ENCODE measurements around the gene ACE2.

ACE2 gene

DNA sequence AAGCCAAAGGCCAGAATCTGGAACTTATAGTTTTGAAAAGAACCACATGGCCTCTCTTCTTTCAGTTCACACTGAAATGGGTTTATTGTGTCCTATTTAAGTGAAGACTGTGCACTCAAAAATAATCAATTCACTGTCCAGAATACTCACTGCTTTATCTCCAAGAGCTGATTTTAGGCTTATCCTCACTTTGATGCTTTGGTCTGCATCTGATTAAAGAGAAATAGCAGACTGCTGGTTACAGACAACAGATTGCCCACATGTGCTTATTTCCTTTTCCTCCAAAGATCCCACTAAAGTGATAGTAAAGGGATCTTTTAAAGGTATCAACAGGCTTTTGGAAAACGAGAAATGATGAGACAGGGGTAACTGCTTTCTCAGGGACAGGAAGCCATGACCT, 30.6 kb downstream of the ACE2 start:
- no peak for DNase-seq

DNA sequence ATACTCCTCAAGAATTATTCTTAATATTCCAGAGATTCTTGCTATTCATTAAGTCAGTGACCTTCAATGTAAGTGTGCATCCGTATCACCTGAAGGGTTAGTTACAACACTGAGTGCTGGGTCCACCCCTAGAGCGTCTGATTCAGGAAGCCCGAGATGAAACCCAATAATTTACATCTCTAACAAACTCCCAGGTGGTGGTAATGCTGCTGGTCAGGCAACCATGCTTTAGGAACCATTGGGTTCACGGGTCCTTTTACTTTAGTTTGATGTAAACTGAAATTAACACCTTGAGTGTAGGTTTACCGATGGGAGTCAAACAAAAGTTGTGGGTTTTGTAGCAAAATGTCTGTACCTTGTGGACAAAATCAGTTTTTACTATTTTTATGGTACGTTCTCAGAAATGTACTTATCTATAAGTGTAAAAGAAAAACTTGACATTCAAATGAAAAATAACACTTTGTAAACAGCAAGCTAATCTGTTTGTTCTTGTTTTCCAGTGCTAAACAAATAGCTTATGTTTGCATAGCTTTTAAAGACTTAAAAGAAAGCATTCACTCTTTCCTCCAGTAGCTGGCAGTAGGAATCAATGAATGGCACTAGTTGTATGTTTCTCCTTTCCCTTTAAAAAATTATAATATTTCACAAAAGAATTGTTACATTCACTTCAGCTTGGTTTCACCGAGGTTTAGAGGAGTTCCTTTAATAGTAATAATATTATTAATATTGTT, 32.7 kb downstream of the ACE2 start:
- DNase-seq = no peak

DNA sequence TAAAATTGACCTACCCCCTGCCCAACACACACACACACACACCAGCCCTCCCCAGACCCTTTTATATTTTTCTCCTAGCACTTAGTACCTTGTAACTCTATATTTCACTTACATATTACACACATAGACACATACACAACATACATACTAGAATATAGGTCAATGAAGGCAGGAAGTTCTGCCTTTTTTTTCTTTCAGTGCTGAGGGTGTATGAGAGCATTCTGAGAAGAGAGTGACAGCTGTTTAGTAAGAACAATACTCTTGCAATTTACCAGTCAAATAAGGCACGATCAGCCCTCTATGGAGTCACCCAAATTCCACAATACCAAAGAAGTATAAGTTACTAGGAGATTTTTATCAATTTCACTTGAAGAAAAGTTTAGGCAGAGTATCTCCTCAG, 33.5 kb downstream of the ACE2 start:
- no peak for DNase-seq

DNA sequence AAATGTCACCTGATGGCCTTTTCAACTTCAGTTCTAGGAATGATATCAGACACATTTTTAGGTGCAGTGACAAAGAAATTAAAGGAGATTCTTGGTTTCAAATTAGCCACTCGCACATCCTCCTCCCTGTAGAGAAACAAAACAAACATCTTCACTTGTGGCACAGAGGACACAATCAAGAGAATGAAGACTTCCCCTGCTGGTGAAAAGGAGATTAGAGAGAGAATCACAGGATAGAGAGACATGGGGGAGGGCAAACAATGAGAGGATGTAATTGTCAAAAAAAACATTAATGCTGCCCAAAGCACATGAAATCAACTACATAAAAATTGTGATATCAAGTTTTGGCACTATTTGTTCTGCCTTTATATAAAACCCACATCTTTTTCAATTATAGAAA, 34.5 kb downstream of the ACE2 start:
- DNase-seq = no peak

DNA sequence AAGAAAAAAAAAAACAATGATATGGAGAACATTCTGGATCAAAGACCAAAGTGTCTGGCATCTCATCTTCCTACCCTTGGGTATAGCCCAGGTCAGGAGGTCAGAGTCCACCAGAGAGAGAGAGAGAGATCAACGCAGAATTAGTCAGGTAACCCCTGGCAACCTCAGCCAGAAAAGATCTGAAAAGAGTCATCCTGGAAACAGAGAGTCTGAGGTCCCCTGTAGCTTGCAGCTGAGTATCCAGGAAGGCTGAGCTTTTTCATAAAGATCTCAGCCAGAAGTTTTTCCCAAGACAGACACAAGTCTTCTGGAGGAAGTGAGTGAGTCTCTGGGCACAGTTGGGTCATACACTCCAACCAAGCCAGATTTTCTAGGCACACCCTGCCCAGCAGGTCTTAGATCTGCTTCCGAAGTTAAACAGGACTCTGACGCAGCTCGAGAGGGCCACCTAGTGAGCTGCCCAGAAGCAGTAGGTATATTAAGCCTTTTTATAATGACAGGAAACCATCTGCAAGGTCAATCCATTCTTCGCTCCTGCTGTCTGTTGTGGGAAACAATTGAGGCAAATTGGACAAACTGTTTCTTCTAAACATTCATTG, 35.7 kb downstream of the ACE2 start:
- DNase-seq = no peak

DNA sequence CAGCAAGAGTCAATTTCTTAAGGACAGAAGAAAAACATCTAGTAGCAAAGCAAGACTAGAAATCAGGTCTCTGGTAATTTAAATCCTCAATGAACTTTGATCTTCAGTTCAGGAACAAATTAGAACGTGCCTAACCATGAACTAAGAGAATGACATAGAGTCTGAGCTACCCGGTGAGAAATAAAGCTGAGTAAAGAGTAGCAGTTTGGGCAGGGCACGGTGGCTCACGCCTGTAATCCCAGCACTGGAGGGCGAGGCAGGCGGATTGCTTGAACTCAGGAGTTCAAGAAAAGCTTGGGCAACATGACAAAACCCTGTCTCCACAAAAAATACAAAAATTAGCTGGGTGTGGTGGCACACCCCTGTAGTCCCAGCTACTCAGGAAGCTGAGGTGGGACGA, 37.7 kb downstream of the ACE2 start:
- DNase-seq = no peak

DNA sequence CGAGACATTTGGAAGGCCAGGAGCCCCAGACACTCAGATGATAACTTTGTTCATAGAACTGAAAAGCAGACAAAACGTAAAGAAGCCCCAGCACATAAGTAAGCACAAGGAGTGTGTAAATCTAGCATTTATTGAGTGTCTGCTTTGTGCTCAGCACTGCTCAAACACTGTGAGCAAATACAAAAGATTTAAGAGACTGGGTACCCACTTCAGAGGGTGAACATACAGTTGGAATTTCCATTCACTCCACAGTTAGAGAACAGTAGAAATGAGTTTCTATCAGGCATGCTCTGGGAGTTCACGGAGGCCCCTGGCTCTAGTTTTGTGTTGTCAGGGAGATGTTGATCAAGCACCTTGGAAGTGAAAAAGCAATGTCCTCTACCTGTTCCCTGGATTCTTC, 39.8 kb downstream of the ACE2 start:
- no peak for DNase-seq

DNA sequence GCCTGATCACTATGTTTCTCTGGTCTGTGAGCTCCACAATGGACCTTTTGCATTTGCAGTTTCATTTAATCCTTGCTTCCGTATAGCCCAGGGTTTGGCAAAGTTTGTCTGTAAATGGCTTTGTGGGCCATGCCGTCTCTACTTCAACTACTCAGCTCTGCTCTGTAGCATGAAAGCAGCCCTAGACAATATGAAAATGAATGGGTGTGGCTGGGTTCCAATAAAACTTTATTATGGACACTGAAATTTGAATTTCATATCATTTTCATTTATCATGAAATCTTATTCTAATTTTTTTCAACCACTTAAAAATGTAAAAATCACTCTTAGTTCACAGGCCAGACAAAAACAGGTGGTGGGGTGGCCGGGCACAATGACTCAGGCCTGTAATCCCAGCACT, 41.5 kb downstream of the ACE2 start:
- no peak for DNase-seq

DNA sequence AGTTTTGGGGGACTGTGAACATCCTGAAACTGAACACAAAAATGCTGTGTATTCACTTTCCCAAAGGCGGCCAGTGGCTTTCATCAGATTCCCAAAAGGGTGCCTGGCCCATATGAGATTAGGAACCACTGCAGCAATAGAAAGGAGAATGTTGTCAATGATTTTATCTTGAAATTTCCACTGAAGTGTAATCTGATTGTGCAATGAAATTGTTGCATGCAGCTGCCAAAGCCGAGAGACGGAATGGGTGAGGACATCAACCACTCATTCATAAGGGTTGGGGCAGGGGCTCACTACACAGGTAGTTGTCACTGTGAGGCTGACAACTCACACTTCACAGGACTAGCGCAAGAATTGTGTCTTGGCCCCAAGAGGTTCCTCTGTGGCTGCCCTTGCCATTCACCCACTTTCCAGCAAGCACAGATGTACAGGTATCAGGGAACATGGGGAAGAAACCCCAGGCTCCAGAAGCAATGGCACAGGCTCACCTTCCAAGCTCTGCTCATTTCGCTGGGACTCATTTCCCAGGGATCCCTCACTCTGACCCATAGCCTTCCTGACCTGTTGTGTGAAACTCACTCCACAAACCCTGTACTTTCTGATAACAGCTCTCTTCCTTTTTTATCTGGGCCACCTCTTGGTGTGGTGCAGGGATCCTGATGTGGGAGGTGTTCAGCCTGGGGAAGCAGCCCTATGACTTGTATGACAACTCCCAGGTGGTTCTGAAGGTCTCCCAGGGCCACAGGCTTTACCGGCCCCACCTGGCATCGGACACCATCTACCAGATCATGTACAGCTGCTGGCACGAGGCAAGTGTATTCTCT, 51.4 kb downstream of the ACE2 start:
- no peak for DNase-seq

DNA sequence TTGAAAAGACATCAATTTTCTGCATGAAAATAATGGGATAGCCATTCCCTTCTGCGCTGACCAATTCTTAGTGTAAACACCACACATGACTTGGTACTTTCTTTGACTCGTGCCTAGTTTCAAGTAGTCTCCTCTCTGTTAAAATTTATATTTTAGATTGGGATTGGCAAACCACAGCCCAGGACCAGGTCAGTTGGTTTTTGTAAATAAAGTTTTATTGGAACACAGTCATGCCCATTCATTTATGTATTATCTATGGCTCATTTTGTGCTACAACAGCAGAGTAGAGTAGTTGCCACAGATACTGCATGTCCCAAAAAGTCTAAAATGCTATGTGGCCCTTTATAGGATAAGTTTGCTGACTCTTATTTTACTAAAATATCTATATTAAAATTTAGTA, 53.4 kb downstream of the ACE2 start:
- DNase-seq = no peak

DNA sequence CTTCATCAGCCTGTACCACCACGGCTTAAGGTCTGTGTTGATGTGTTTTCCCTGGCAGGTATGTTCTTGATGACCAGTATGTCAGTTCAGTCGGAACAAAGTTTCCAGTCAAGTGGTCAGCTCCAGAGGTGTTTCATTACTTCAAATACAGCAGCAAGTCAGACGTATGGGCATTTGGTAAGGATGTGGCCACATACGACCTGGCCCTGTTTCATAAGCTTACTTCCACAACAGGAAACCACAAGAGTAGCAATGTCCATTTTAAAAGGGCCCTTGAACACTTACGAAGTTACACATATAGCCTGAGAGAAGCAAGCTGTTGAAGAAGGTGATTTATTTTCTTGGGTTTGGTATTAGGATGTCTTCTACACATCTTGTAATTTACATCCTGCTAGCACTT, 54.0 kb downstream of the ACE2 start:
- no peak for DNase-seq

DNA sequence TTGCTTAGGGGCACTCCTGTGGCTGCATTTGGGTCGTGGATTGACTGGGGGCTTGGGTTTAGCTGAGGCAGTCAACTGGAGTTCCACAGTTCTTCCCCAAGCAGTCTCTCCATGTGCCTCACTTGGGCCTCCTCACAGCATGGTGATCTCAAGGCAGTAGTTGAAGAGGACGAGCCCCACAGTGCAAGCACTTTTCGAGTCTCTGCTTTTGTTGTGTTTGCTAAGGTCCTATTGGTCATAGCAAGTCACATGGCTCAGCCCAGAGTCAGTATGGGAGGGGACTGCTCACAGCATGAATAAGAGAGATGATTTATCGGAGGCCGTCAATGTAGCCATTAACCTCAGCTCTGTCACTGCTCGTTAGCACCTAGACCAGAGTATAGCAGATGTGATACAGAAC, 70.4 kb downstream of the ACE2 start:
- DNase-seq = no peak

DNA sequence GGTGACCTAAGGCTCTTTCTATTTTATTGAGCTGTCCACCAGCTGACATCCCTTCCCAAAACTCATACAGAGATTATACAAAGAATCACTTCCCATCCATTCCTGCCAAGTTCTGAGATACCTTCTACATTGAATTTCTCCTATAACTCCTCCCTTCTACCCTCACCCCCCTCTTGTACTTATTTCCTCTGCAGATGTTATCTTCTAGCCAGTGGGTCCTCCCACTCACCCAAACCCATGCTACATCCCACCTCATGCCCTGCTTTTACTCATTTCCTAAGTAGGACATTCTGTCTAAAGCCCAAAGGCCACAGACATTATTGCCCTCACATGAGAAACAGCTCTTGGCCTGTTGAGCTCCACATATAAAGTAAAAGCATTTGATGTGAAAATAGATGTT, 71.6 kb downstream of the ACE2 start:
- DNase-seq = no peak

DNA sequence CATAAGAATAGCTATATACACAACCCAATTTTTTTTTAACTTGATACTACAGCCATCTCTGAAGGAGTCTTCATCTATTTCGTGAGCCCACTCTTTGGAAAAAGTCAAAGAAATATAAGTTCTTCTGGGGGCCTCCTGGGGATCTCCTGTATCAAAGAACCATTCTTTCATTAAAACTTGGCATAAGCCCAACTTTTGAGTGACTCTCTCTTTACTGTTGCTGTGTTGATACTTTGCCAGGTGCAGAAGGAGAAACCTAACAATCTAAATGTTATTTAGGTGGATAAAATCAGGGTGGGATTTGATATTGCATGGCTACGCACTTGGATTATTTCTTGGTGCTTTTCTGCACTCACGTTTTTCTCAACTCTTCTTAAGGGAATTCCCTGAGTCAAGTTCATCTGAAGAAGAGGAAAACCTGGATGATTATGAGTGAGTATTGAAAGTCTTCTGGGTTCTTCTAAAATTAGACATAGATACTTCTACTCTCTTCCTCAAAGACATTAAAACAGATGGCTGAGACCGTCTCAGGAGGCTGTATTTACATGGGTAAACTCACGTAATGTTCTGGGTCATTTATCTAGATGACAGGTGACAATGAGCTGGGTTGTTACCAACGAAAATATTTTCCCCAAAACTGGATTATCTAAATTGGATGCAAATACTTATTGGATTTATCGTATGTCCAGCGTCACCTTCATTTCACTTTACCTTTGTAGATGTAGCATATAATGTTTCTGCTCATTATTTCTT, 74.9 kb downstream of the ACE2 start:
- DNase-seq = no peak

DNA sequence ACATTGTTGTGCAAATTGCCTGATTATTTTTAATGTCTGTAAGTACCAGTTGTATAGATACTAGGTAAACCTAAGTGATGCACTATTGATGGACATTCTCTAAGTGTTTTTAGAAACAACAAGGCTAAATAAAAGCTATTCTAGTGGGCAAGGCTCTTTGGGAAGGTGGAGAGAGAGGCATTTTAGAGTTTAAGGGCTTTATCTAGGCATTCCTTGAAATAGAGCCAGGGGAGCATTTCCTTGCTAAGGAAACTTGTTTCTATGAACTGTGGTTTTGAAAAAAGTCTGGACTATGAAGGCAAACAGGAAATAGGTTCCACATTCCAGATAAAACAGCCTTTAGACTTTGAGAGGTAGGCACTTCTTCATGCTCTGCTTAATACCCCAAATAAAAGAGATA, 76.3 kb downstream of the ACE2 start:
- DNase-seq = no peak

DNA sequence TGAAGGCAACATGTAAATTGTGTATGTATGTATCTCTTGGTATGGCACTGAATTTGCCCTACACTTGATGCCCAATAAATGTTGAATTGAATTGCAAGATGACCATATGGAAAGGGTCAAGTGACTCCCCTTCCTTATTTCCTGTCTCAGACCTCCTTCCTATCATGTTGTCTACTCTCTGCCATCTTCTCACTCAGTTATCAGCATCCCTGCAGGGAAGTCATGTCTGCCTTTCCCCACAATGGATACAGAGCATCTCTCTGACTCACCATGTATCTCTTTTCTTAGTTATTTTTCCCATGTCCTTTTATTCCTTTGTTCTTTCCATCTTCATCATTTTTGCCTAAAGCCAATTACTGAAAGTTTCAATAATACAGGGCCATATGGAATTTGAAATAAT, 77.7 kb downstream of the ACE2 start:
- no peak for DNase-seq

DNA sequence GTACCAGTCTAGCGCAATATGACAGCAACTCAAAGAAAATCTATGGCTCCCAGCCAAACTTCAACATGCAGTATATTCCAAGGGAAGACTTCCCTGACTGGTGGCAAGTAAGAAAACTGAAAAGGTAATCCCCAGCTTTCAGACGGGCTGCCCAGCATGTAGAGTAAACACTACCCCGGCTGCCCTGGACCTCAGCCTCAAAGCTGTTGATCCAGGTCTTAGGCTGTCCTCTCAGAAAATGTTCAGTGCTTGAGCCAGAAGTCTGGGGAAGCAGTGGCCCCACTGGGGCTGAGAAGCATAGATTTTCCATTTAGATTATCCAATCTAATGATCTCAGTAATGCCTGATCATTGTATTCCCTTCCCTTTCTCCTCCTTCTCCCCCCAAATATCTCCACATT, 78.3 kb downstream of the ACE2 start:
- no peak for DNase-seq

DNA sequence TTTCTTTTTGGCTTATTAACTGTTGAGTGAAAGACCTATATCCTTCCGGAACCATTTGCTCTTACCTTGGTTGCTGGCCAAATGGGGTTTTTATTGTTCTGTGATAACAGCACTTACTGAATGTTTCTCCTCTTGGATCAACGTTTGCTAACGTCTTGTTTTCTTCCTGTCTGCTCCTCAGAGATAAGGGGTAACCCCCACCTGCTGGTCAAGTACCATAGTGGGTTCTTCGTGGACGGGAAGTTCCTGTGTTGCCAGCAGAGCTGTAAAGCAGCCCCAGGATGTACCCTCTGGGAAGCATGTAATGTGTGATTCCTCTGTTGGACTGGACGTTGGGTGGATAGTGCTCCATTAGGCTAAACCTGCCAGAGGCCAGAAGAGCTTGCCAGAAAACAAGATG, 84.8 kb downstream of the ACE2 start:
- DNase-seq = no peak

DNA sequence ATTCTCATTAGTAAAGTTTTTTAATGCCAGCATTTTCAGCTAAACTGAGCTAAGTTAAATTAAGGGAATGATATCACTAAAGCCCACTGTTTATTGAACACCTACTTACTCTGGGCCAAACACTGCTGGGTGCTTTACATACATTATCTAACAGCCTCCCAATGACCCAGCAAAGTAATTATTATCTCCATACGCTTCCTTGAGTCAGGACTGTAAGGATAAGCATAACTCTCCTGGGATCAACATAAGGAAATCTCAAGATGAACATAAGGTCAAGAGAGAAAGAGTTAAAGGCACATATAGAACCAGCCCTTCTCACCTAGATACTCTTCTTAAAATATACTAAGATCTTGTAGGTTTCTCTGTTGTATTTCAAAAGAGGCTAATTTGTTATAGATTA, 86.5 kb downstream of the ACE2 start:
- DNase-seq = no peak

DNA sequence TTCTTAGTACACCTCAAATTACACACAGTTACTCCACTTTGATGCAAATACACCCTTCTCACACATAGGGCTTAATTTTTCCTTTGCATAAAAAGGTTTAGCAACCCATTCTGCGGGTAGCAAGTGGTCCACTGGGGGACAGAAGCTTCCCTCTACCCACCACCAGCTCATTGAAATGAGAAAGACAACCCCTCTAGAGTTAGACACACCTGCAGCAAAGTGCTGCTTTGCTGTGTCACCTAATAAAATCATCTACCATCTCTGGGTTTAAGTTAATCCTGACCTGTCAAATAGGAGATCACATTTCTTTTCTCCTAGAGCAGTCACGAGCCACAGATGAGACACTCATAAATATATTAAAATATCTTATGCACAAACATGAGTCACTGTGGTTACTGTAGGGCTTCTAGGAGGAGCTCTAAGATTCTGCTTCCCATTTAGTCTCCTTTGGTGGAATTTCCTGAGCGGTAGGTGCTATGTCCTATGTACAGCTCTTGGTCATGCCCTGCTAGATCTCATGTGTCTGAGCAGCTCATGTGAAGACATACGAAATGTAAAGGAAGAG, 88.3 kb downstream of the ACE2 start:
- no peak for DNase-seq

DNA sequence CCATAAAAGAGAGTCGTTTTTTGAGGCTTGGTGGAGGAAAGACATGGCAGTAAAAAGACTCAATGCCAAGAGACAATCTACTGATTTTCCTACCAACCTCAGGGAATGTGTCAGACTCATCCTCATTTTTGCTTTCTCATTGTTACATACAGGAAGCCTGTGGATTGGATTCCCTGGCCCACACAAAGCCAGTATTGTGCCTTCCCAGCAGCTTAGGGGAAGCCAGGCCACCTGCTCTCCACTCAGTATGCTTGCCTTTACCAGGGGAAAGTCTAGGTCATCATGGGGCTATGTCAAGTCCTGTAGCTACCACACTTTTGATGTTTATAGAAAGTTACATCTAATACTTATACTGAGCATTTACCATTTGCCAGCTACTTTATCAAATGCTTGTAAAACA, 89.2 kb downstream of the ACE2 start:
- no peak for DNase-seq

Measured in bone marrow (tissue), 2 donors.